NCI-H82 (cell line): ENCODE results near the gene MYPN.
"Not testable (repeated sequence)": the region's sequence is repeated elsewhere in the genome, so short reads cannot be mapped to it uniquely, and the experiment has no call there.

Source experiments
- DNase-seq: peaks from one replicate; lab custom pipeline; 2025; lab: John Stamatoyannopoulos, UW

Gene MYPN, protein sequence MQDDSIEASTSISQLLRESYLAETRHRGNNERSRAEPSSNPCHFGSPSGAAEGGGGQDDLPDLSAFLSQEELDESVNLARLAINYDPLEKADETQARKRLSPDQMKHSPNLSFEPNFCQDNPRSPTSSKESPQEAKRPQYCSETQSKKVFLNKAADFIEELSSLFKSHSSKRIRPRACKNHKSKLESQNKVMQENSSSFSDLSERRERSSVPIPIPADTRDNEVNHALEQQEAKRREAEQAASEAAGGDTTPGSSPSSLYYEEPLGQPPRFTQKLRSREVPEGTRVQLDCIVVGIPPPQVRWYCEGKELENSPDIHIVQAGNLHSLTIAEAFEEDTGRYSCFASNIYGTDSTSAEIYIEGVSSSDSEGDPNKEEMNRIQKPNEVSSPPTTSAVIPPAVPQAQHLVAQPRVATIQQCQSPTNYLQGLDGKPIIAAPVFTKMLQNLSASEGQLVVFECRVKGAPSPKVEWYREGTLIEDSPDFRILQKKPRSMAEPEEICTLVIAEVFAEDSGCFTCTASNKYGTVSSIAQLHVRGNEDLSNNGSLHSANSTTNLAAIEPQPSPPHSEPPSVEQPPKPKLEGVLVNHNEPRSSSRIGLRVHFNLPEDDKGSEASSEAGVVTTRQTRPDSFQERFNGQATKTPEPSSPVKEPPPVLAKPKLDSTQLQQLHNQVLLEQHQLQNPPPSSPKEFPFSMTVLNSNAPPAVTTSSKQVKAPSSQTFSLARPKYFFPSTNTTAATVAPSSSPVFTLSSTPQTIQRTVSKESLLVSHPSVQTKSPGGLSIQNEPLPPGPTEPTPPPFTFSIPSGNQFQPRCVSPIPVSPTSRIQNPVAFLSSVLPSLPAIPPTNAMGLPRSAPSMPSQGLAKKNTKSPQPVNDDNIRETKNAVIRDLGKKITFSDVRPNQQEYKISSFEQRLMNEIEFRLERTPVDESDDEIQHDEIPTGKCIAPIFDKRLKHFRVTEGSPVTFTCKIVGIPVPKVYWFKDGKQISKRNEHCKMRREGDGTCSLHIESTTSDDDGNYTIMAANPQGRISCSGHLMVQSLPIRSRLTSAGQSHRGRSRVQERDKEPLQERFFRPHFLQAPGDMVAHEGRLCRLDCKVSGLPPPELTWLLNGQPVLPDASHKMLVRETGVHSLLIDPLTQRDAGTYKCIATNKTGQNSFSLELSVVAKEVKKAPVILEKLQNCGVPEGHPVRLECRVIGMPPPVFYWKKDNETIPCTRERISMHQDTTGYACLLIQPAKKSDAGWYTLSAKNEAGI (N-terminal part only)

DNA sequence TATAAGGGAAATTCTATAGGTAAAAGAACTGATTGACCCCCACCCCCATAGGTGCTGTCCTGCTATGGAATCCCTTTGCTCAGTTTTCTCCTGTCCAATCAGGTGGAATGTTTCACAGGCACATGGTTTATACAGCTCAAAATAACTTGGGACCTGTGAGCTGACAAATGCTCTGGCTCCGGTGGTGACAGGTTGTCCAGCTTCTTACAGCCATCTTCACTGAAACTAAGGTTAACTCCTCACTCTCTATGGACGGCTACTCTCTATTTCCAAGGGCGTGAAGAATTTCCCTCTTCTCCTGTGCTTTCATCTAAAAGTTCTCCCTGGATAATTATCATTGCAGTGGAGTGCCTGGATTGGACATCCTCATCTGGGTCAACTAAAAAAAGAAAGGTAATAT, at the start of gene MYPN:
MYPN (plus strand) TSS at position 158 of the 400 bp plus-strand sequence. CDS start 11,951 bp downstream, outside the sequence.
- no peak for DNase-seq

DNA sequence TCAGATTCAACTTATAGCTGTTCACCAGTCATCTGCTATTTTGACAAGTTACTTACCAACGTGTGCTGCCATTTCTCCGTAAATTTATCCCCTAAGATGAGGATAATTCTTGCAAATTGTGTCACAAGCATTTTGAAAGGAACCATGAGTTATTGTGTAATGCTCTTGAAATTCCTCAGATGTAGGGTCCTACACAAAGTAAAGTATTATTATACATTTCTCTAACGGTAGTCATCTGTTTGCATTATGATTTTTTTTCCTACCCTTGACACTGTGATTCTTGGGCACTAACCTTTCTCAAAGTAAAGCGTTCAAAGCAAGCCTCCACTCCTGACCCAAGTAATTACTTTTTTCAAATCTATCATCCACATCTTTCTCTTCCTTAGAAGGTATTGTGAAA, 42.3 kb upstream of the MYPN start:
- DNase-seq = no peak

DNA sequence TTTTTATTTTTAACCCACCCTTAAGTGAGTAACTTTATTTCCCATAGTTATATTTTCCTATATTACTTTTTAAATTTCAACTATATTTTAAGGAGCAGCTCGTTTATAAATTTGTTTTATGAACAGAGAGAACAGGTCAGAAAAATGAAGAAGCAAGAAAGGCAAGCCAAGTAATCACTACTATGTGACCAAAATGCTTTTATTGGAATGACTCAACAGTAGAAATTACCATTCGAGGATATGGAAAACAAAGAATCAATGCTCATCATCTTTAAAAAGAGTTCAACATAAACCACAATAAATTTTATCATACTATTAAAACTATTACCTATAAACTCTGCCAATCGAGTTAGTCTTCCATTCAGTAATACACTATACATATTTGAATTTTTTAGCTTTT, 41.8 kb upstream of the MYPN start:
- no peak for DNase-seq

DNA sequence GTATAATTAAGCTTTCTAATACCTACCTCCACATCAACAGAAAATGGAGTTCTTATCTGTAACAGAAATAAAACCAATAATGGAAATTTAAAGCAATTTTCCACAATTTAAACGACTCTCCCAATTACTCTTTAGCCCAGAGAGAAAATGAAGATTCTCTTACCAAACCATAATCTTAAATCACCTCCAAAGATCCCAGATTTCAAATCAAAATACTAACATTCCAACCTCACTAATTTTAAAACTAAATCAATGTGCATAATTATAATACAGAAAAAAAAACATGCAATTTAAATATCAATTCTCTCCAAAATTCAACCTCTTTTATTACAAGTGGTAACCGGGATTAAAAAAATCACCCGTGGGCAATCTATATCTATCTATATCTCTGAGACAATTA, 35.7 kb upstream of the MYPN start:
- no peak for DNase-seq

DNA sequence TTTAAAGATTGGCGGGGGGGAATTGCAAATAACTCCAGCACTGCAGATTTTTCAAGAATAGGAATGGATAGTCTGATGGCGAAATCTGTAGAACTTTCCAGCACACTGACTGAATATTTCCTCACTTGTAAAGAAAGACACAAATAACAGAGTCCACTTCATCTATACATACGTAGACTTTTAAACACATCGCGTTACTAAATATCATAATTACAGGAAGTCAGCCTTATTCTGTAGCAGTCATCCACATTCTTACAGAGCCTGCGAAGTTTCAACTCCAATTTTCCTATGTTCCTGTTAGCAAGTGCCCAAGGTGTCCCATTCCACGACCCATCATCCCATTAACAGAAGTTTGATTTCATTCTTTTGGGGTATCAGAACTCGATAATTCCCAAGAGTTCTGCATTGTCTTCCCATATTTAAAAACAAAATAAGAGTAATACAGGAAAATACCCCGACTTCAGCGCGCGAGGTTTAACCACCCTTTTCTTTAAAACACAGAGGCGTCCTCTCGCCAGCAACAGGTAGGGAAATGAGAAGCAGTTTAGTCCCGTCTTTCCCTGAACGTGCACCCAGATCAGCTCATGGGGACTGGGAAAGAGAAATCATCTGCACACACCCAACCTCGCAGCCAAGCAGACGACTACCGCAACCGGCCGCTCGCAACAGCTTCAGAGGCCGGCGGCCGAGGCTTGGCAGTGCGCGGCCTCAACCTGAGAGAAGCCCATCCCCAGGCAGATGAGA, 35.1 kb upstream of the MYPN start:
- DNase-seq = peak; percentile 70

DNA sequence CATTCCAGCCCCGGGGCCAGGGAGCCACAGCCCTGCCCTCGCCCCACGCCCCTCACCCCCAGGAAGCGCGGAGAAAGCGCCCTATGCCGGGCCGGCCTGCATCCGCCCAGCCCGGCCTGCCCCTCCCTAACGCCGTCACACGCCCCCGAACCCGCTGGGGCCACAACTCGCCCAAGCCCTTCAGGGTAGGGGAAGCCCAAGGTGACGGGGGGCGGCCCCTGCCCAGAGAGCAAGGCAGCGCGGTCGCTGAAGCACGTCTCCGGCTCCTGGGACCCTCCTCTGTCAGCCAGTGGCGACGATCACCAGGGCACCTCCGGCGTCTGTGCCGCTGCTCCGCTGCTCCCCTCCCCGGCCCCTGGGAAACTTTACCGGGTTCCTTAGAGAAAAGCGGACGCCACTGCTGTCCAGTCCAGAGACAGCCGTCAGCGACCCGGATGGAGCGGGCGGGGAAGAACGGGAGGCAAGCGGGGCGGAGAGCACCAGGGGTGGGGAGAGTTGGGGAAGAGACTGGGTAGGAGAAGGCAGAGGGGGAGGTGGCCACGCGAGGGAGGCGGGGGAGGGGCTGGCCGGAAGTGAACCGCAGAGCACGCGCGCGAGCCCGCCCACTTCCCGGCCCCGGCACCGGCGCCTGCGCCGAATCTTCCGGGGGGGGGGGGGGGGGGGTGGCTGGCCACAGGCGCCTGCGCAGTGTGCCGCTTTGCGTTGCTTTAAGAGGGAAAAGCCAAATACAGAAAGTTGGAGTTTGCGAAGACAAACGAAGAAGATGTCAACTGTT, 34.3 kb upstream of the MYPN start, which contains the start of gene HERC4:
HERC4 (minus strand) TSS at position 509 of the 775 bp plus-strand sequence. CDS start 2,175 bp downstream, outside the sequence.
- DNase-seq = peak; percentile 90

DNA sequence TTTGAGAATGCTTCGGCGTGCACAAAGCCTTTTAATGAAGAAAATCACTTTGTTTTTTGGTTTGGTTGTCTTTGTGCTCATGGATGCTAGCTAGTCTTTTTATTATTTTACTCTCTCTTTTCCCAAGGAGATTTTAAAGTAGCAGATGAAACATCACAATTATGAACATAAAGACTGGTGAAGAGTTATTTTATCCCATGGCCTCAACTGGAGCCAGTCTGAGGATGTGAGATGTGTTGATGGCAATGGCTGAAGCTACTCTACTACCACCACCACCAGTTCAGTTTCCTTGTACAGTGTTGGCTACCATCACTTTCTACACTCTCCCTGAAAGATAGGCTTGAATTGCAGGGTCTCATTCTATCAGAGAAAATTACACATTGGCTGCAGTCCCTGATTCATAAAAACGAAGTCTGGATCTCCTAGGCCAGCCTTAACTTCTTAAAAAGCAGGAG, 33.7 kb upstream of the MYPN start:
- peak; percentile 15 for DNase-seq

DNA sequence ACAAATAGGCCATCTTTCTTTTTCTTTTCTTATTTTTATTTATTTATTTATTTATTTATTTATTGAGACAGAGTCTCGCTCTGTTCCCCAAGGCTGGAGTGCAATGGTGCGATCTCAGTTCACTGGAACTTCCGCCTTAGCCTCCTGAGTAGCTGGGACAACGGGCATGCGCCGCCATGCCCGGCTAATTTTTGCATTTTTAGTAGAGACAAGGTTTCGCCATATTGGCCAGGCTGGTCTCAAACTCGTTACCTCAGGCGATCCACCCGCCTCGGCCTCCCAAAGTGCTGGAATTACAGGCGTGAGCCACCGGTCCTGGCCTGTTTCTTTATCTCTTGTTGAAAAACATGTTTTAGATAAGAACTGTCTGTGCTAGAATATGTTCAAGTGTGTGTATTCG, 33.2 kb upstream of the MYPN start:
- not testable (repeated sequence) for DNase-seq

DNA sequence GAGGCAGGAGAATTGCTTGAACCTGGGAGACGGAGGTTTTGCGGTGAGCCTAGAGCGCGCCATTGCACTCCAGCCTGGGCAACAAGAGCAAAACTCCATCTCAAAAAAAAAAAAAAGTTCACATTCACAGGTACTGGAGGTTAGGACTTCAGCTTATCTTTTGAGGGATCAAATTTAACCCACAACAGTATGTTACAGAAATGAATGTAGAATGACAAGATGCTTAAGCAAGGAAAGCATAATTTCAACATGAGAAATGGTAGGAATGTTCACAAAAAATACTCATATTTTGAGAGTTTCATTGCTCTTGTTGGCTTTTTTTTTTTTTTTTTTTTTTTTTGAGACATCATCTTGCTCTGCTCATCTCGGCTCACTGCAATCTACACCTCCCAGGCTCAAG, 32.3 kb upstream of the MYPN start:
- DNase-seq = no peak

DNA sequence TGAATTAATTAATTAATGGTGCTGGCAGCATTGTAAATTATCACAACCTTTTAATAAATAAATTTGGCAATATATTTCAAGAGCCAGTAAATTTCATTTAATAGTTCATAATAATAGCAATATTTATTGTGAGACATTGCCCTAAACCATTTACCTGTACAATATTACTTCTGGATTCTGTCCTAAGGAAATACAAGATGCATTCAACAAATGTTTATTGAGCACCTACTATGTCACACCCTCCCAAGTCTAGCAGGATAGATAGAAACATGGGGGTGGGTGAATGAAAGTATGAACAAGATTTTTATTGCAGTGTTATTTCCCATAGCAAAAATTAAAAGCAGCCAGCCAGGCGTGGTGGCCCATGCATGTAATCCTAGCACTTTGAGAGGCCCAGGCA, 29.9 kb upstream of the MYPN start:
- DNase-seq = no peak

DNA sequence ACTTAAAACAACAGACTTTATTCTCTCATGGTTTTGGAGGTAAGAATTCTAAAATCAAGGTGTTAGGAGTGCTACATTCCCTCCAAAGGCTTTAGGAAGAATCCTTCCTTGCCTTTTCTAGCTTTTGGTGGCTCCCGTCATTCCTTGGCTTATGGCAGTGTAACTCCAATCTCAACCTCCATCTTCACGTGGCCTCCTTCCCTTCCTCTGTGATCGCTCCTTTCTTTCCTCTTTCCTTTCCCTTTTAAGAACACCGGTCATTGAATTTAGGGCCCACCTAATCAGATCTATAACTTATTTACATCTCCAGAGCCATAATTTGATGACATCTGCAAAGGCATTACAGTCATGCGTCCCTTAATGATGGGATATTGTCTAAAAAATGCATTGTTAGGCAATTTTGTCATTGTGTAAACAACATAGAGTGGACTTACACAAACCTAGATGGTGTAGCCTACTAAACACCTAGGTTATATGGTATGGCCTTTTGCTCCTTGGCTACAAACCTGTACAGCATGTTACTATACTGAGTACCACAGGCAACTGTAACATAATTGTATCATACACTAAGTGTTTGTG, 28.3 kb upstream of the MYPN start:
- no peak for DNase-seq

DNA sequence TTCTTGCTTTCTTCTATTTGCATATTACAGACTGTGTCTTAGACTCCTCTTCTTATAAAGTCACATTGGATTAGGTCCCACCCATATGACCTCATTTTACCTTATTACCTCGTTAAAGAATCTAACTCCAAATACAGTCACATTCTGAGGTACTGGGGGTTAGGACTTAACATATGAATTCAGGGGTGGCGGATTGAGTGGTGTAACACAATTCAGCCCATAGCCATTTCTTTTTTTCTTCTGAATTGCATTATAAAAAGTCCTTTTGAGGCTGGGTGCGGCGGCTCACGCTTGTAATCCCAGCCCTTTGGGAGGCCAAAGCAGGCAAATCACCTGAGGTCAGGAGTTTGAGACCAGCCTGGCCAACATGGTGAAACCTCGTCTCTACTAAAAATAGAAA, 27.4 kb upstream of the MYPN start:
- peak; percentile 24 for DNase-seq

DNA sequence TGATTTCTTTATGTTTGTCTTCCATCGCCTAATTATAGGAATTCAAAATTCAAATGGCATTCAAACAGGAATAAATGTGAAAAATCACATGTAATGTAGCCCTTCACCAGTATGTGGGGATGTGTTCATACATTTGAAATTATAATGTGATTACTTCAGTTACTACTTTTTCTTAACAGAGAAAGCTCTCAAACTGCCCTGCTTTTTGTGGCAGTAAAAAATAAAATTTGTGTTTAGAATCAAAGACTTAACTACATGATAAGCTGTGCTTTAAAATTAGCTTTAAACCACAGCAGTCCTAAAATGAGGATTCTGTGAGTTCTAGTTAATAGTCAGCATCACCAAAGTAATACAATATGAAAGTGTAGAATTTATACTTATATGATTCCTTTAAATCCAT, 26.4 kb upstream of the MYPN start:
- DNase-seq = no peak

DNA sequence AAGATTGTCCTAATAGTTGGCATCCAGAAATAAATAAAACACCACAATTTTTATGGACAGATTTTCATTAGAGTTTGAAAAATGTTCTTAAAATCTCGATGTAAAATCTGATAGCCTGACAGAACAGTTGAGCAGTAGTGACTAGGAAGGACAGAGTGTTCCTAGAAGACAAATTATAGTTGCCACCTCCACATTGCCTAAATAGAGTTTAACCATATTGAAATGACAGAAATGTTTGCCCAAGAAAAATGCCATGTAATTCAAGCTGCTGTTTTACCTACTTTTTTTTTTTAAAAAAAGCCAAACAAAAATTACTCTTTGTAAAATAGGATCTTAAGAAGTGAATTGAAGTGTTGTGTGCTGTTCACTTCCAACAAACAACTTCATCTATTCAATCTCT, 25.3 kb upstream of the MYPN start:
- DNase-seq = no peak

DNA sequence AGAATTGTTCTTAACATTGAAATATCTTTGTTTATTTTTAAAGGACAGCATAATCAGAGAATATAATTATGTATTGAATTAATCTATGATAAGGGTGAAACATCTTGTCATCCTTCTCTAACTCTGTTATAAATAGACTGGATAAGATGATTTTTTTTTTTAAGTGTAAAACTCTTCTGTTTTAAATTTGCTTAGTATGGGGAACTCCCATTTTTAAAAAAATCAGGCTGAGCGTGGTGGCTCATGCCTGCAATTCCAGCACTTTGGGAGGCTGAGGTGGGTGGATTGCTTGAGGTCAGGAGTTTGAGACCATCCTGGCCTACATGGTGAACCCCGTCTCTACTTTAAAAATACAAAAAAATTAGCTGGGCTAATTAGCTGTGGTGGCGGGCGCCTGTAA, 24.8 kb upstream of the MYPN start:
- DNase-seq = no peak

DNA sequence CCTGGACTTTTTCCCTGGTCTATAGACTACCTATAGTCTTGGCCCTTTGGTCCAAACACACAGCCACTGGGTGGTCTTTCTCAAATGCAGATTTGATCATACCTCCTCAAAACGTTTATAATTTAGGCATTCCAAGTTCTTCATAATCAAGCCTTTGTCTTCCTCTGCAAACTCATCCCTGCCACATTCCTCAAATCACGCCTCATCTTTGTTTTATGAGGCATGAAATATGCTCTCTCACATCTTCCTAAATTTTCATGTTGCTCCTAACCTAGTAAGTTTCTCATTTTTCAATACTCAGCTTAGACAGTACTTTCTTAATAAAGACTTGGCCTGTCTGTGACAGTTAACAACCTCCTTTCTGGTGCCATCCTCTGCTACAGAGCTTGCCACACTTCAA, 23.3 kb upstream of the MYPN start:
- DNase-seq = no peak

DNA sequence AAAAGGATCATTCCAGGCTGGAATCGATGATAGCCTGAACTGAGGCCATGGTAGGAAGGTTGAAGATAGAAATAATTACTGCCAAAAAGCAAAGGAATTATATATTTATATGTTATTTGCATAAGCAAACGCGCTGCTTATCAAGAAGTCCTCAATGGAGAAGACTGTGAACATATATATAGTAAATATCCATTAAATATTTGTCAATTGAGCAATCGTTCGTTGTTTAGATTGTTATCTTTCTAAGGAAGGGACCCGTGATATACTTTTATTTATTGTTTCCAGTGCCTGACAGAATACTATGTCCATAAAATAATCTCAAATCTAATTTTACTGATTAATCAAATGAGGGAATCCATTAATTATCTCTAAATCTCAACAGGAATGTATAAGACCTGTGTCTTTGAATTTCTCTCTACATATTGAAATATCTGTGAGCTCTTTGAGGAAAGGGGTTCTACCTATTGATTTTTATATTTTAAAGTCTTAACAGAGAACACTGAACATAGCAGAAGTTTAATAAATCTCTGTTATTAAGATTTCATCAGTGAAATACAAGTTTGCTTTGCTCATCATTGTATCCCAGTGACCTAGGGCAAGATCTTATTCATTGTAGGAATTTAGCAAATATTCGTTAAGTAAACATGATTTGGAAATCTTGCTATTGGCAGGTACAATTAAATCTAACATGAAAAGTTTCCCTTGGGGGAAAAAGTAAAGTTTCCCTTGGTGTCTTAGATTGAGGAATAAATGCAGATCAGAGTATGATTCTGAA, 22.2 kb upstream of the MYPN start:
- no peak for DNase-seq

DNA sequence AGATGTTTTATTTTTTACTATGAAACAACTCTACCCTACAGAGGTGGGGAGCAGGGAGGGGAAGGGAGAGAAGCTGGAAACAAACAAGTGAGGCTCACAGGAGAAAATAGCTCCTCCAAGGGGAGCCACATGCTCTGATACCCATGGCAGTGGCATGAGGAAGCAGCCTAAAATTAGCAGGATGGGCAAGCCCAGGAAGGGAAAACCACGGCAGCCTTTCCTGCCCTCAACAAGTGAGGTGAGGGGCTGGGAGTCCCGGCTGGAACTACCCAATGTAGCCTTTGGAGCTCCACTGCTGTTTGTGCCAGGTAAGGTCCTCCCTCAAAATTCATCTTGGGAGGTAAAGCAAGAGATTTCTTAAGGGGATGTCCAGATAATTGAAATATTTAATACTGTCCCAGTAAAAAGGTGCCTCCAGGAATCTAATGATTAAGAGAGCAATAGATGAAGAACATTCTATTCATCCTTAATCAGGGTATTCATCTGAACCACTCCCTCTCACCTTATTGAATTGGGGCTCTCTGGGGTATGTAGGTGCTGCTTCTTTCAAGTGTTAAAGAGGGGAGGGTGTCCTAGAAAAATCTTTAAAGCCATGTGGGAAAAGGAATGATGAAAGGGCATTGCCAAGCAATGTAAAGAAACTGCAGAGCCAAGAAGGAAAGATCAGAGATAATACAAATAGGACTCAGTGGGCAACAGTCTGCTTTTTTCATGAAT, 21.4 kb upstream of the MYPN start:
- DNase-seq = no peak

DNA sequence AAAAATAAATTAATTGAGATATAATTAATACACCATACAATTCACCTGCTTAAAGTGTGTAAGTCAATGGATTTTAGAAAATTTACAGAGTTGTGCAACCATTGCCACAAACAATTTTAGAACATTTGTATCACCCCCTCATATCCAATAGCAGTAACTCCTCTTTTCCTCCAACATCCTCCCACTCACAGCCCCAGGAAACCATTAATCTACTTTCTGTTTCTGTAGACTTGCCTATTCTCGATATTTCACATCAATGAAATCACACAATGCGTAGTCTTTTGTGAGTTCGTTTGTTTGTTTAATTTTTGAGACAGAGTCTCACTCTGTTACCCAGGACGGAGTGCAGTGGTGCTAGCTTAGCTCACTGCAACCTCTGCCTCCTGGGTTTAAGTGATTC, 20.5 kb upstream of the MYPN start:
- DNase-seq = no peak
